ENCODE results near the gene THOC2. TPM values are rescaled to one million over a fixed set of nuclear protein-coding genes. Genes with fewer than 3 reads are reported as not detected.
"Not testable (repeated sequence)": the region's sequence is repeated elsewhere in the genome, so short reads cannot be mapped to it uniquely, and the experiment has no call there.

The THOC2 gene
- total and polyA plus RNA-seq, 9 of the 15 experiments (the other 6 are each of a cell fraction or from before 2014, with no cell fraction given), result 131 to 234 (median 192) TPM

GRCh38 chrX:123664467-123665167 lies 68.2 kb downstream of the THOC2 start:
- H3K27ac ChIP-seq (ENCODE audit: extremely low read depth, low read depth, low read length); POLR2A ChIA-PET; H3K9me3 ChIP-seq (replicated peaks; ENCODE audit: control insufficient read depth, insufficient read depth, low read depth, low read length); H3K4me3 ChIP-seq; FAIRE-seq; ATAC-seq; H3K9ac ChIP-seq (ENCODE audit: insufficient read depth in 1 of 2, low read depth in 2 of 2, low read length in 2 of 2); H3K27me3 ChIP-seq (ENCODE audit: control insufficient read depth in 2 of 2, insufficient read depth in 2 of 2, low read length in 2 of 2); H2AFZ ChIP-seq (ENCODE audit: low read depth, low read length); CTCF ChIA-PET (ENCODE audit: low intra/inter-chr PET ratio); BruUV-seq (replicated peaks); H3K9me1 ChIP-seq (ENCODE audit: control insufficient read depth, insufficient read depth, low read length); in situ Hi-C loops (cut with MboI); H4K20me1 ChIP-seq (replicated peaks; ENCODE audit: control insufficient read depth, insufficient read depth, low read length); H3K4me2 ChIP-seq (ENCODE audit: insufficient read depth, low read length); H3K4me1 ChIP-seq (replicated peaks in 1 of 2; ENCODE audit: control insufficient read depth in 2 of 2, insufficient read depth in 2 of 2, low read length in 2 of 2); DNase-seq (ENCODE audit: extremely low read depth in 1 of 4, low spot score in 3 of 4); intact Hi-C loops (cut with micrococcal nuclease): not testable (repeated sequence)
- 86% methylated on average over 6 of the region's 6 CpGs for WGBS (ENCODE audit: insufficient coverage, low coverage, missing lambda C conversion rate)
- Histone ChIP-seq H3K79me2 (ENCODE audit: control insufficient read depth, insufficient read depth, low read length) (peaks cover 18% of the 10 kb centered on the region), H3K36me3 (ENCODE audit: control insufficient read depth, insufficient read depth, low read length) (peaks cover 81% of the 10 kb centered on the region)
- peak; percentile 69; the same call in 1 of the 2 replicates for TF ChIP-seq ZNF184 (CRISPR knock-in tag; IDR thresholded peaks at IDR 0.05)

GRCh38 chrX:123663720-123664119 lies 69.1 kb downstream of the THOC2 start:
- H3K4me2 ChIP-seq (ENCODE audit: insufficient read depth, low read length); H4K20me1 ChIP-seq (replicated peaks; ENCODE audit: control insufficient read depth, insufficient read depth, low read length); FAIRE-seq; H3K27me3 ChIP-seq (ENCODE audit: control insufficient read depth in 2 of 2, insufficient read depth in 2 of 2, low read length in 2 of 2); H2AFZ ChIP-seq (ENCODE audit: low read depth, low read length); H3K9ac ChIP-seq (ENCODE audit: insufficient read depth in 1 of 2, low read depth in 2 of 2, low read length in 2 of 2); DNase-seq (ENCODE audit: extremely low read depth in 1 of 4, low spot score in 3 of 4); intact Hi-C loops (cut with micrococcal nuclease); CTCF ChIA-PET (ENCODE audit: low intra/inter-chr PET ratio); H3K9me3 ChIP-seq (replicated peaks; ENCODE audit: control insufficient read depth, insufficient read depth, low read depth, low read length); BruUV-seq (replicated peaks); H3K4me3 ChIP-seq; H3K4me1 ChIP-seq (replicated peaks in 1 of 2; ENCODE audit: control insufficient read depth in 2 of 2, insufficient read depth in 2 of 2, low read length in 2 of 2); POLR2A ChIA-PET; H3K9me1 ChIP-seq (ENCODE audit: control insufficient read depth, insufficient read depth, low read length); H3K27ac ChIP-seq (ENCODE audit: extremely low read depth, low read depth, low read length); ATAC-seq; in situ Hi-C loops (cut with MboI): not testable (repeated sequence)
- peak; percentile 41 for TF ChIP-seq ZNF146 (CRISPR knock-in tag; IDR thresholded peaks at IDR 0.05; ENCODE audit: unreplicated experiment)
- 100% methylated on average over 3 of the region's 3 CpGs for WGBS (ENCODE audit: insufficient coverage, low coverage, missing lambda C conversion rate)
- H3K79me2 ChIP-seq (ENCODE audit: control insufficient read depth, insufficient read depth, low read length), result peaks cover 22% of the 10 kb centered on the region
- H3K36me3 ChIP-seq (ENCODE audit: control insufficient read depth, insufficient read depth, low read length), result peaks cover 74% of the 10 kb centered on the region

- in situ Hi-C loops (cut with MboI); BruUV-seq (replicated peaks); H3K9ac ChIP-seq (ENCODE audit: insufficient read depth in 1 of 2, low read depth in 2 of 2, low read length in 2 of 2): not testable (repeated sequence)
Observed at GRCh38 chrX:123656507-123656906, 76.3 kb downstream of the THOC2 start.

More at GRCh38 chrX:123656507-123656906, 76.3 kb downstream of the THOC2 start:
- H3K9me3 ChIP-seq (replicated peaks; ENCODE audit: control insufficient read depth, insufficient read depth, low read depth, low read length); CTCF ChIA-PET (ENCODE audit: low intra/inter-chr PET ratio); H3K4me2 ChIP-seq (ENCODE audit: insufficient read depth, low read length); DNase-seq (ENCODE audit: extremely low read depth in 1 of 4, low spot score in 3 of 4); intact Hi-C loops (cut with micrococcal nuclease); H2AFZ ChIP-seq (ENCODE audit: low read depth, low read length); H3K27ac ChIP-seq (ENCODE audit: extremely low read depth, low read depth, low read length); H3K4me3 ChIP-seq; H3K9me1 ChIP-seq (ENCODE audit: control insufficient read depth, insufficient read depth, low read length); ATAC-seq; FAIRE-seq; H4K20me1 ChIP-seq (replicated peaks; ENCODE audit: control insufficient read depth, insufficient read depth, low read length); H3K27me3 ChIP-seq (ENCODE audit: control insufficient read depth in 2 of 2, insufficient read depth in 2 of 2, low read length in 2 of 2); H3K4me1 ChIP-seq (replicated peaks in 1 of 2; ENCODE audit: control insufficient read depth in 2 of 2, insufficient read depth in 2 of 2, low read length in 2 of 2): not testable (repeated sequence)
- Histone ChIP-seq H3K79me2 (ENCODE audit: control insufficient read depth, insufficient read depth, low read length) (peaks cover 42% of the 10 kb centered on the region), H3K36me3 (ENCODE audit: control insufficient read depth, insufficient read depth, low read length) (peaks cover 26% of the 10 kb centered on the region; the same call in 2 of the 3 replicates)
- 91% methylated on average over 6 of the region's 9 CpGs for WGBS (ENCODE audit: insufficient coverage, low coverage, missing lambda C conversion rate)
- POLR2A ChIA-PET, result interaction anchor here (0.7 kb wide), 1 partner anchor 92 kb away, joined by 4 read pairs; no protein-coding TSS in a partner anchor
